Activated CD8-positive, alpha-beta T cell treated with anti-CD3 and anti-CD28 coated beads for 36 hours (primary cell): ENCODE data around the gene CHD6. TPM values are rescaled to one million over a fixed set of nuclear protein-coding genes. Genes with fewer than 3 reads are reported as not detected.
"Not testable (repeated sequence)": the region's sequence is repeated elsewhere in the genome, so short reads cannot be mapped to it uniquely, and the experiment has no call there.

ENCODE experiments used
- ATAC-seq: fragments of 200-7000 bp; cut with Tn5 transposase; one replicate; pipeline ENCODE4 v1.10.0; 2021; ENCODE audit warnings: mild to moderate bottlenecking, moderate library complexity
- CTCF ChIA-PET: fragments of 350-600 bp; sonication (Branson Sonifier 250); formaldehyde crosslinking; loops from one replicate; lab custom pipeline; 2021; ENCODE audit warnings: antibody characterized with exemption; lab: Charles Lee
- POLR2A ChIA-PET: fragments of 350-600 bp; sonication (Branson Sonifier 250); formaldehyde crosslinking; loops from one replicate; lab custom pipeline; 2021; ENCODE audit warnings: antibody characterized with exemption; lab: Charles Lee
- DNase-seq: peaks from one replicate; pipeline ENCODE4 v3.0.0-alpha.2; 2020
- H3K27ac Mint-ChIP-seq: one replicate; pipeline ENCODE4 v1.8.0; 2021; ENCODE audit warnings: mild to moderate bottlenecking, mixed read lengths
- H3K27me3 Mint-ChIP-seq: one replicate; pipeline ENCODE4 v1.8.0; 2021; ENCODE audit warnings: mixed read lengths
- H3K36me3 Mint-ChIP-seq: one replicate; pipeline ENCODE4 v1.8.0; 2021; ENCODE audit warnings: low read depth, mixed read lengths
- H3K4me1 Mint-ChIP-seq: one replicate; pipeline ENCODE4 v1.8.0; 2021; ENCODE audit warnings: low read depth, mixed read lengths
- H3K4me3 Mint-ChIP-seq: one replicate; pipeline ENCODE4 v1.8.0; 2021; ENCODE audit warnings: mild to moderate bottlenecking, moderate library complexity, mixed read lengths
- H3K9me3 Mint-ChIP-seq: one replicate; pipeline ENCODE4 v1.8.0; 2021; ENCODE audit warnings: mixed read lengths
- intact Hi-C: fragments of 100-400 bp; cut with micrococcal nuclease; formaldehyde crosslinking; loops from one replicate; pipeline ENCODE4 v1.10.0; 2022
- total RNA-seq, 2 experiments: library from RNA; stranded (reverse); gene quantifications; one replicate each; pipeline ENCODE4 v1.2.3, GENCODE V29; 2021
- TF ChIP-seq, protein P1 (sequence below): fragments of 200-600 bp; IDR thresholded peaks from one replicate; pipeline ENCODE4 v1.8.0; 2022; ENCODE audit warnings: antibody characterized with exemption, mild to moderate bottlenecking

CHD6 gene
- total RNA-seq, 2 experiments from 2014 or later = 25.4 to 28.2 TPM

DNA sequence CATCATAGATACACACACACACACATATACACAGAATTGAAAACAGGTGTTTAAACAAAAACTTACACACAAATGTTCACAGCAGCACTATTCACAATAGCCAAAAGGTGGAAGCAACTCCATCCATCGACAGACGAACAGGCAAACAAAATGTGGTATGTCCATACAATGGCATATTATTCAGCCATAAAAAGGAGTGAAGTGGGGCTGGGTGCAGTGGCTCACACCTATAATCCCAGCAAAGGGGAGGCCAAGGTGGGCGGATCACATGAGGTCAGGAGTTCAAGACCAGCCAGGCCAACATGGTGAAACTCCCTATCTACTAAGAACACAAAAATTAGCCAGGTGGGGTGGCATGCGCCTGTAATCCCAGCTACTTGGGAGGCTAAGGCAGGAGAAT, 80.3 kb downstream of the CHD6 start:
- no peak overlapping the region for H3K4me3 Mint-ChIP-seq
- H3K36me3 Mint-ChIP-seq = peaks cover 16% of the 10 kb centered on the region
- no peak for ATAC-seq
- H3K27ac Mint-ChIP-seq = no peak overlapping the region
- intact Hi-C loops = no loop called here
- H3K9me3 Mint-ChIP-seq = peaks cover 9% of the 10 kb centered on the region
- TF ChIP-seq, protein P1, sequence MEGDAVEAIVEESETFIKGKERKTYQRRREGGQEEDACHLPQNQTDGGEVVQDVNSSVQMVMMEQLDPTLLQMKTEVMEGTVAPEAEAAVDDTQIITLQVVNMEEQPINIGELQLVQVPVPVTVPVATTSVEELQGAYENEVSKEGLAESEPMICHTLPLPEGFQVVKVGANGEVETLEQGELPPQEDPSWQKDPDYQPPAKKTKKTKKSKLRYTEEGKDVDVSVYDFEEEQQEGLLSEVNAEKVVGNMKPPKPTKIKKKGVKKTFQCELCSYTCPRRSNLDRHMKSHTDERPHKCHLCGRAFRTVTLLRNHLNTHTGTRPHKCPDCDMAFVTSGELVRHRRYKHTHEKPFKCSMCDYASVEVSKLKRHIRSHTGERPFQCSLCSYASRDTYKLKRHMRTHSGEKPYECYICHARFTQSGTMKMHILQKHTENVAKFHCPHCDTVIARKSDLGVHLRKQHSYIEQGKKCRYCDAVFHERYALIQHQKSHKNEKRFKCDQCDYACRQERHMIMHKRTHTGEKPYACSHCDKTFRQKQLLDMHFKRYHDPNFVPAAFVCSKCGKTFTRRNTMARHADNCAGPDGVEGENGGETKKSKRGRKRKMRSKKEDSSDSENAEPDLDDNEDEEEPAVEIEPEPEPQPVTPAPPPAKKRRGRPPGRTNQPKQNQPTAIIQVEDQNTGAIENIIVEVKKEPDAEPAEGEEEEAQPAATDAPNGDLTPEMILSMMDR = no peak
- H3K4me1 Mint-ChIP-seq = peaks cover 18% of the 10 kb centered on the region
- H3K27me3 Mint-ChIP-seq = no peaks in the 10 kb centered on the region
- DNase-seq = no peak
- CTCF ChIA-PET = no interaction called here
- POLR2A ChIA-PET = no interaction called here

DNA sequence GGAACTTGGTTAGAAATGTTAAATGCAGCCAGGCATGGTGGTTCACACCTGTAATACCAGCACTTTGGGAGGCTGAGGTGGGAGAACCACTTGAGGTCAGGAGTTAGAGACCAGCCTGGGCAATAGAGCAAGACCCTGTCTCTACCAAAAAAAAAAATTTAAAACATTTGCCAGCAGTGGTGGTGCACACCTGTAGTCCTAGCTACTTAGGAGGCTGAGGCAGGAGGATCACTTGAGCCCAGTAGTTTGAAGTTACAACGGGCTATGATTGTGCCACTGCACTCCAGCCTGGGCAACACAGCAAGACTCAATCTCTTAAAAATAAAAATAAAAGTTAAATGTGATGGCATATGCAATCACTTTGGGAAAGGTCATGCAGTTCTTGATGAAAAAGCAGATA, 82.6 kb downstream of the CHD6 start:
- H3K27ac Mint-ChIP-seq, H3K9me3 Mint-ChIP-seq, intact Hi-C loops, H3K27me3 Mint-ChIP-seq, CTCF ChIA-PET, ATAC-seq, H3K4me3 Mint-ChIP-seq, DNase-seq: not testable (repeated sequence)
- Mint-ChIP-seq H3K36me3 (peaks cover 16% of the 10 kb centered on the region), H3K4me1 (peaks cover 16% of the 10 kb centered on the region)
- POLR2A ChIA-PET = interaction anchor here (1.0 kb wide), 1 partner anchor 157 kb away, joined by 4 read pairs; no protein-coding TSS in a partner anchor

DNA sequence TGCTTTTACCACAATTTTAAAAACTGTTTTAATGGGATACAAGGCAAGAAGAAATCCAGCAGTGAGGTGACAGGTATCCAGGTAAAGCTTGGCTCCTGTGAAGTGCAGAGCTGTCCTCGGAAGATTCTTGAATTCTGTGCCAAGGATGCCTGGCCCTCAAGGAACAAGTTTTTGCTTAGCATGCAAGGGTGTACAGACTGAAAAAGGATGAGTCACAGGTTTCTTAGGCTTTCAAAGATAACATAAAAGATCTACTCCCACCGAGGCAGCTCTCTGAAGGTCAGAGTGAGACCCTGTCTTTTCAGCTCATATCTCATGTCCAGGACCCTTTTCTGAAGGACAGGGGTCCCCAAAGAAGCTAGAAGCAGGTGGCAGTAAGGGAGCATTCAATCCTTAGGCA, 83.3 kb downstream of the CHD6 start:
- H3K9me3 Mint-ChIP-seq = peaks cover 9% of the 10 kb centered on the region
- H3K4me1 Mint-ChIP-seq = peaks cover 16% of the 10 kb centered on the region
- CTCF ChIA-PET = no interaction called here
- intact Hi-C loops = no loop called here
- no peaks in the 10 kb centered on the region for H3K27me3 Mint-ChIP-seq
- TF ChIP-seq, protein P1 = no peak
- no peak overlapping the region for H3K27ac Mint-ChIP-seq
- H3K4me3 Mint-ChIP-seq = no peak overlapping the region
- POLR2A ChIA-PET = no interaction called here
- DNase-seq (no peak), ATAC-seq (no peak)
- H3K36me3 Mint-ChIP-seq = peaks cover 16% of the 10 kb centered on the region

DNA sequence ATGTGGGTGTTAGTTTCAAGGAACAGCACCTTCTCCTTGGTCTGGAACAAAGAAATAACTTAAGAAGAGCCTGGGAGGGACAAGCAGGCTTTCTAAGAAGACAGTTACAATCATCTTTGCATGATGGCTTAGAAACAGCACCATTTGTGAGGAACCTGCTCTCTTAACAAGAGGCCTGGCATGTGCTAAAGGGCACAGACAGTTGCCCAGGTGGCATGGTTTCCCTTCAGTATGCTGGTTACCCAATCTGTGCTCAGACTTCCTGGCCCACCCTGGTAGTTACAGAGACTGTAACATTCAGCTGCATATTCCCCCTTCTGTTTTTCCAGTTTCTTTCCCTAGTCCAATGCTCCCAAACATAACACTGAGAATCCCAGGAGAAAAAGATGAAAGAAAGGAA, 84.0 kb downstream of the CHD6 start:
- intact Hi-C loops = no loop called here
- ChIA-PET POLR2A (no interaction called here), CTCF (interaction anchor here (1.0 to 1.3 kb wide), 2 partner anchors 10 to 31 kb away, joined by 3 read pairs; no protein-coding TSS in a partner anchor)
- no peak for DNase-seq
- Mint-ChIP-seq H3K27me3 (no peaks in the 10 kb centered on the region), H3K9me3 (peaks cover 9% of the 10 kb centered on the region), H3K4me3 (no peak overlapping the region), H3K36me3 (peaks cover 14% of the 10 kb centered on the region), H3K27ac (no peak overlapping the region), H3K4me1 (peaks cover 19% of the 10 kb centered on the region)
- TF ChIP-seq, protein P1 = no peak
- ATAC-seq = no peak

DNA sequence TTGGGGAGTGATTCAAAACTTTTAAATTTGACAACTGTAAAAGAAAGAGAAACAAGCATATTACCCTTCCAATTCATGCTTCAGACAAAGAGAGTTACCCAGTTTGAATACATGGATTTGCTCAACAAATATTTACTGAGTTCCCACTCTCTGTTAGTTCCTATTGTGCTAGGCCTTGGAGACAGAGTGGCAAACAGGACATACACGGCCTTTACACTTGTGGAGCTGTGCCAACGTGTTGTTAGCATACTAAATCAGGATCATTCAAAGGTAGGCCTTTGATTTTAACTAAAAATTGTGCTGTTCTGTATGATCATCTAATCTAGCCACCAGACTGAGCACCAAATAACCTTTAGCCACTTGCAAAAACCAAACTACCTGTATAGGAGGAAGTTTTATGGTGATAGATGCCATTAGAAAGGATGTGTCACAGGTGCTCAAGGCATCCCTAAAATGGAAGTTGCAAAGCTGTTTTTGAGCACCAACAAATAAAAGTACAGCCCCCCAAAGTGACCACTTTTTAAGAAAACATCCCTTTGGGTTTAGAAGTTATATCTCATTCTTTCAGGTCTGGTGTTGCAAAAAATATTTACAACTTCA, 84.5 kb downstream of the CHD6 start:
- Mint-ChIP-seq H3K9me3 (peaks cover 7% of the 10 kb centered on the region), H3K4me1 (peaks cover 19% of the 10 kb centered on the region), H3K4me3 (no peak overlapping the region), H3K36me3 (peaks cover 9% of the 10 kb centered on the region), H3K27ac (no peak overlapping the region), H3K27me3 (no peaks in the 10 kb centered on the region)
- no peak for ATAC-seq
- no peak for DNase-seq
- TF ChIP-seq, protein P1 = no peak
- intact Hi-C loops = no loop called here
- POLR2A ChIA-PET = no interaction called here
- CTCF ChIA-PET = interaction anchor here (1.0 to 1.3 kb wide), 2 partner anchors 11 to 32 kb away, joined by 3 read pairs; no protein-coding TSS in a partner anchor
